ENCODE results near the gene WDR49.

WDR49 gene

GRCh38 chr3:167487556-167487955 lies 166.2 kb downstream of the WDR49 start:
- no peak for DNase-seq (ENCODE audit: low read depth in 2 of 2)

- DNase-seq (ENCODE audit: low read depth in 2 of 2) = no peak
Measured at GRCh38 chr3:167484551-167484950, 169.2 kb downstream of the WDR49 start.

- DNase-seq (ENCODE audit: low read depth in 2 of 2) = no peak
Measured at GRCh38 chr3:167483708-167484475, 169.8 kb downstream of the WDR49 start.

GRCh38 chr3:167481164-167481563 lies 172.6 kb downstream of the WDR49 start:
- no peak for DNase-seq (ENCODE audit: low read depth in 2 of 2)

DNA sequence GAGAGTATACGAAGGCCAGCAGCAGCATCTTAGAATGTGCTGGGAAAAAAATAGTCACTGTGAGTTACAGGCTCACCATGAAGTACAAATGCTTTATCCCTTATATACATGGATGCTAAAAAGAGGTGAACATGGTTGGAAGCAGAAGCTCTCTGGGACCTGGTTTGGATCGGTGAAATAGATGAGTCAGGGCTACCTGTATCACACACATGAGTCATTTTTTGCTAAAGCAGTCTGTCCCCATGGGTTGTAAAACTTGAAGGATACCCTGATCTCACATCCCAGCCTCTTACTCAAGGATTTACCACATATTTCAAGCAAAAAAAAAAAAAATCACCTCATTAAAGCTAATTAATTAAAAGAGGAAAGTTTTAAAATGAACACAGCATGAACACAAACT lies 173.0 kb downstream of the WDR49 start:
- DNase-seq (ENCODE audit: low read depth in 2 of 2) = no peak

- no peak for DNase-seq (ENCODE audit: low read depth in 2 of 2)
Measured at GRCh38 chr3:167473863-167474262, 179.9 kb downstream of the WDR49 start, which contains the start of gene SERPINI2. SERPINI2 (minus strand) TSS chr3:167474042; CDS start chr3:167471834, 2,208 bp downstream.

DNA sequence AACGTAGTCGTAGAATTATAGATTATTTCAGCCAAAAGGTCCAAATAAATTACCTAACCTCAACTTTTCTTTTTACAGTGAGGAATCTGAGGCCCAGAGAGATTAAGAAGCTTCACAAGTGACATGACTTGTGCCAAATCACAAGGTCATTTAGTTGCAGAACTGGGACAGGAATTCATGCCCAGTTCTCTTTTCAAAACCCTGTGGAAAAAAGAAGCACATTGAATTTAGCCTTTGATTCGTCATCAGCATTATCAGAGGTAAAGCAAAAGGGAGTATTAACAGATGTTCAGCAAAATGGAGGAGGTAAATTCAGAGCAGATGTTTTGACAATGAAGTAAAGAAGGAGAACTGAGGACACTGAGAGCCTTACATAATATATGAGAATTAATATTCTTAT lies 184.4 kb downstream of the WDR49 start:
- DNase-seq (ENCODE audit: low read depth in 2 of 2) = no peak

DNA sequence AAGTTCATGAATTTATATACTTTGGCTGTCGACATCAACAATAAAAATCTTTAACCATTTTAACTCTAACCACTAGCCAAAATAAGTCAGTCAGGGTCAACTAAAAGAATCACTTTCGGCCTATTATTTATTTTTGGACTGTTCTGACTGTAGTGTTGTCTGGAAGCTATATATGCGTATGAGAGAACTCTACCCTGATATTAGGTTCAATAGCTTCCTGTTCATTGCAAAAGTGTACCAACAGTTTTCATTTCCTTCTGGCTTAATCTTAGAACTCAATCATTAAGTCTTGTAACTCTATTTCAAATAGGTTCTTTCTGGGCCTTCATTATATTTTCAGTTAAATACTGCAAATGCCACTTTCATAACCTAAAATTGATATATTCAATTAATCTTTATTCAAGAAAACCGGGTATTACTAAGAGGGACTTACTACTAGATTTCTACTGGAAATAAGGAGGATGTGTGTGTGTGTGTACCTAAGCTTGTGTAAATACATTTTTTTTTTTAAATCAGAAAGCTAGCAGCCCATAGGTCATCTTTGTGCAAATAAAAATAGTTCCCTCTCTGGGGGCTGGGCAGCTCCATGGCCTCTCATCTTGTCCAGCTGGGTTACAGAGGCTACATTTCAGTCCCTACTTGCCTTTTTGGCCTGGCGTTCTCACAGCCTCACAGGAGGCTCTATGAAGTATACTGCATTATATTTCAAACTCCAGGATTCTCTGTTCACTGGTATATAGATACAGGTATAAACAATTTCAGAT lies 185.7 kb downstream of the WDR49 start:
- DNase-seq (ENCODE audit: low read depth in 2 of 2) = no peak

DNA sequence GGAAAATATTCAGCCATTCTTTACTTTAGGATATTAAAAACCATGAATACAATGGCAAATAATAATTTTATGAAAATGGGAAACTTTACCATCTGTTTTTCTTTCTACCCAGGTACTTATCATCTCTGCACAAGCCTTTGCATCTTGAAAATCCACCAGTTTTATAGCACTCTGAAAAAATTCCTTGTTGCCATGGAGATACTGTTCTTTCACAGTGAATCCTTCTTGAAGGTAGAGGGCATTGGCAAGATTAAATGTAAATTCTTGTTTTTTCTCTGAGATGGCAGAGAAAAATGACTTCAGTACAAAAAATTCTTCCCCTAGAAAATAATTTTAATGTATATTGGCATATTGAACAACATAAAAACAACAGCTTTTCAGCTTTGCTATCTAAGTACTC lies 186.8 kb downstream of the WDR49 start:
- no peak for DNase-seq (ENCODE audit: low read depth in 2 of 2)

GRCh38 chr3:167456157-167456799 lies 197.5 kb downstream of the WDR49 start:
- DNase-seq (ENCODE audit: low read depth in 2 of 2) = no peak

- DNase-seq (ENCODE audit: low read depth in 2 of 2) = no peak
Measured at GRCh38 chr3:167453815-167454214, 199.9 kb downstream of the WDR49 start.

DNA sequence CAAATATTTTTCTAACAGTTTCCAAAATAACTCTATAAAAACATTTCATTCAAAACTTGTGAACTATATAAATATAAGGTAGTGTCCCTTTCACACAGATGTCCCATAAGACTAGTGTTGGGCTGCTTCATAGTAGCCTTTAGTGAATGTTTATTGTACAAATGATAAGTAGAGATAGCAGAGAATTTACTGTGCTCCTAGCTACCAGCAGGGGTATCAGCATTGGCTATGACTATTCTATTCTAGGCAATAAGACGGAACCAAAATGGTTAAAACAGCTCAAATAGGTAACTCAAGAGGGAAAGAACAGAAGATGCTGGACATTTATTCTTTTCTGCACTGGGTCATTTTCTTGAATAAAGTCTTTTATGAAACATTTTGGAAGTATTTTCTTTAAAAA lies 202.5 kb downstream of the WDR49 start:
- DNase-seq (ENCODE audit: low read depth in 2 of 2) = no peak

DNA sequence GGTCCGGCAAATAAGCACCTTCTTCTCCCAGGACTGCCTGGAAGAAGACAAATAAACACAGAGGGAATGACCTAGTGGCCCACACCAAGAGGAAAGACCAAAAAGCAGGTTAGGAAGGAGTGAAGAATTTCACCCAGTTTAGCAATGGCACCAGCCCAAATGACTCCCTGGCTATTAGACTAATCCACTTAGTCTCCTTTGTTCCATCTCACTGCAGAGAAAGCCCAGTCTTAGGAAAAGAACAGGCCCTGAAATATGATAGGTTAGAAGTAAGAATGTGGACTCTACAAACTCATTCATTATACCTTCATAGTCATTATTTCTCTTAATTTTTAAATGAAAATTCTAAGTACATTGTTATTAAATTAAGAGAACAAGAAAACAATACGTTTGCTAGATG lies 203.1 kb downstream of the WDR49 start:
- DNase-seq (ENCODE audit: low read depth in 2 of 2) = no peak

- DNase-seq (ENCODE audit: low read depth in 2 of 2) = no peak
Measured at GRCh38 chr3:167450195-167450594, 203.5 kb downstream of the WDR49 start.

DNA sequence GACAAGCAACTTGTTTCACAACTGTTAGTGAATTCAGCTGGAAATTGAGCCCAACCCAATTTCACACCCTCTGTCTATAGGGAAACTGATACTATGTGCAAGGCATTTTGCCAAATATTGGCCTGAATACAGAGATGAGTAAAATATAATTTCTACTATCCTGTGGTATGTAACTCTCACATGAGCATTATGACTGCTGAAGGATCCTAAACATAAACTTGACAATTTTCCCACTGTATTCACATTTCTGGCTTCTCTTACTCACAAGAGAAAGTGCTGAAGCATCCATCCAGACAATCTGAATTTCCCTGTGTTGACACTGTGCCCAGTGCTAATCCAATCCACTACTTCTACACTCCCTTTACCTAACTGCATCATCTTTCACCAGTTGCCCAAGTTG lies 208.3 kb downstream of the WDR49 start:
- no peak for DNase-seq (ENCODE audit: low read depth in 2 of 2)

DNA sequence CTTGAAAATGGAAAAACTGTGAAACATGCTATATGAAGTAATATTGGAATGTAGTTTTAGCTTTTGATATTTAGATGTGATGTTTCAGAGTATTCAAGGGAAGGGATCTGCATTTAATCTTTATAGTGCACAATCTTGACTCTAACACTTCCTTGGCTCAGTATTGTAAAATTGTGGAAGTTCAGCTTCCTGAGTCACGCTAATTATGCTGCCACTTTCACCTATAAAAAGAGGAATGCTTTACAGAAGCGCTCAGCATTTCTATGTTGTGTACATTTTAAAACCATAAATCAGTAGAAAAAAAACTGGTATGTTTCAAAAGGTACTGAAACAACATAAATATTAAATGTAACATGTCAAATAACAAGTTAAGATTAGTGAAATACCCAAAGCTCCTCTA lies 212.5 kb downstream of the WDR49 start:
- DNase-seq (ENCODE audit: low read depth in 2 of 2) = no peak

GRCh38 chr3:167437428-167438139 lies 216.2 kb downstream of the WDR49 start:
- DNase-seq (ENCODE audit: low read depth in 2 of 2) = no peak

Data from stimulated activated CD4-positive, alpha-beta T cell treated with anti-CD3 and anti-CD28 coated beads, Interleukin-1b, Interleukin-23, amount 100 ng/mL, for 4 hours (primary cell).